Measurements from ENCODE around the gene ENTPD5.

GRCh38 chr14:74014299-74014698 lies 4.8 kb downstream of the ENTPD5 start:
- no peak for TF ChIP-seq CTCF (IDR thresholded peaks at IDR 0.05)
- TF ChIP-seq POLR2A (IDR thresholded peaks at IDR 0.05) = no peak
